ENCODE results near the gene LPP. TPM values are rescaled to one million over a fixed set of nuclear protein-coding genes. Genes with fewer than 3 reads are reported as not detected.

Gene LPP
- total RNA-seq, 1 experiment from 2014 or later = 20.4 TPM

GRCh38 chr3:188227442-188227841 lies 73.5 kb downstream of the LPP start:
- ChIA-PET CTCF (no interaction called here), POLR2A (ENCODE audit: unreplicated experiment) (no interaction called here)
- Histone ChIP-seq H3K4me1 (ENCODE audit: insufficient read depth, low read length) (peaks cover 35% of the 10 kb centered on the region), H3K4me2 (ENCODE audit: low read length) (no peak overlapping the region), H3K9me3 (ENCODE audit: low read length) (no peaks in the 10 kb centered on the region), H4K20me1 (ENCODE audit: low read length) (no peaks in the 10 kb centered on the region), H3F3A (ENCODE audit: low read length, unreplicated experiment) (no peaks in the 10 kb centered on the region), H3K4me3 (ENCODE audit: low read length) (no peak overlapping the region), H3K27ac (ENCODE audit: low read length) (no peak overlapping the region), H3K79me2 (ENCODE audit: low read length) (peaks cover 15% of the 10 kb centered on the region; the same call in 1 of the 2 replicates), H2AFZ (ENCODE audit: low read length) (no peak overlapping the region), H3K27me3 (ENCODE audit: low read length) (no peaks in the 10 kb centered on the region), H3K36me3 (ENCODE audit: low read depth, low read length) (no peaks in the 10 kb centered on the region), H3K9ac (ENCODE audit: low read length) (no peak overlapping the region), H3K9me2 (replicated peaks; ENCODE audit: low read length) (no peaks in the 10 kb centered on the region)
- DNase-seq (no peak), ATAC-seq (no peak)
- no TSS peak for BruUV-seq (replicated peaks)
- no peak for TF ChIP-seq EZH2phosphoT487 (IDR thresholded peaks at IDR 0.05; ENCODE audit: borderline replicate concordance, low read length)
- no peak for TF ChIP-seq EZH2 (IDR thresholded peaks at IDR 0.05; ENCODE audit: low read length, unreplicated experiment)
- TF ChIP-seq CTCF (conservative IDR thresholded peaks at IDR 0.05; ENCODE audit: low read depth, low read length) = no peak
- intact Hi-C loops (cut with micrococcal nuclease) = loop anchor here (10.0 kb wide), 1 partner anchor 313 kb away; no protein-coding TSS in a partner anchor

DNA sequence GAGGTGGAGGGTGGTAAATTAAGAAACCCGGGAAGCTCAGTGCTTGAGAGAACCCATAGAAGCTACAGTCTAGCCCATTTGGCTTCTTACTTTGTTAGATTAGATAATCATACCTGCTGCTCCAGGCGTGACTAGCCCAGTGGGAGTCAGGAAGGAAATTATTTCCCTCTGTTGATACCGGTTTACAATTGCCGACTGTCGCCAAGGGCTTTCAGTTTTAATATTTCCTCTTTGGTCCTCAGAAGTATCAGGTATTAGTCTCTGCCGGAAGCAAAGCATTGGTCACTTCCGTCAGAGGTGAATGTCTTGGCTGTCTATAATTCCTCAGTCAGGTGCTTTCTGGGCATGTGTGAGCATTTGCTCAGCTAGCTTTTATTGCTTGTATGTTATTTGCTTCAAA lies 75.2 kb downstream of the LPP start:
- Histone ChIP-seq H3K4me1 (ENCODE audit: insufficient read depth, low read length) (peaks cover 46% of the 10 kb centered on the region), H2AFZ (ENCODE audit: low read length) (no peak overlapping the region), H3K9ac (ENCODE audit: low read length) (peak overlapping the region; percentile 54), H3K9me3 (ENCODE audit: low read length) (no peaks in the 10 kb centered on the region), H3K79me2 (ENCODE audit: low read length) (peaks cover 21% of the 10 kb centered on the region; the same call in 1 of the 2 replicates), H3K27ac (ENCODE audit: low read length) (peak overlapping the region; percentile 83), H3K9me2 (replicated peaks; ENCODE audit: low read length) (no peaks in the 10 kb centered on the region), H3K27me3 (ENCODE audit: low read length) (no peaks in the 10 kb centered on the region), H3K4me3 (ENCODE audit: low read length) (peak overlapping the region; percentile 41), H3K4me2 (ENCODE audit: low read length) (peak overlapping the region; percentile 75), H3K36me3 (ENCODE audit: low read depth, low read length) (no peaks in the 10 kb centered on the region), H4K20me1 (ENCODE audit: low read length) (peaks cover 3% of the 10 kb centered on the region; the same call in 1 of the 2 replicates), H3F3A (ENCODE audit: low read length, unreplicated experiment) (no peaks in the 10 kb centered on the region)
- peak; percentile 89 for DNase-seq
- TF ChIP-seq EZH2 (IDR thresholded peaks at IDR 0.05; ENCODE audit: low read length, unreplicated experiment) (no peak), CTCF (conservative IDR thresholded peaks at IDR 0.05; ENCODE audit: low read depth, low read length) (no peak)
- ATAC-seq = peak; percentile 75
- POLR2A ChIA-PET (ENCODE audit: unreplicated experiment) = interaction anchor here (0.5 to 0.7 kb wide), 4 partner anchors 444 to 965 kb away, joined by 3 to 4 read pairs (median 4); no protein-coding TSS in a partner anchor
- intact Hi-C loops (cut with micrococcal nuclease) = loop anchor here (1.0 to 10.0 kb wide), 5 partner anchors 34 to 490 kb away; partner anchors contain the start of gene BCL6
- CTCF ChIA-PET = no interaction called here
- BruUV-seq (replicated peaks) = no TSS peak

- no peaks in the 10 kb centered on the region for H3K27me3 ChIP-seq (ENCODE audit: low read length)
- no peak overlapping the region for H3K4me3 ChIP-seq (ENCODE audit: low read length)
- no peak overlapping the region for H2AFZ ChIP-seq (ENCODE audit: low read length)
- H3F3A ChIP-seq (ENCODE audit: low read length, unreplicated experiment) = no peaks in the 10 kb centered on the region
- POLR2A ChIA-PET (ENCODE audit: unreplicated experiment) = interaction anchor here (0.6 kb wide), 2 partner anchors 484 to 724 kb away, joined by 4 read pairs; no protein-coding TSS in a partner anchor
- intact Hi-C loops (cut with micrococcal nuclease) = loop anchor here (1.0 to 10.0 kb wide), 5 partner anchors 34 to 490 kb away; partner anchors contain the start of gene BCL6
- H3K9me3 ChIP-seq (ENCODE audit: low read length) = no peaks in the 10 kb centered on the region
- no peak for TF ChIP-seq EZH2 (IDR thresholded peaks at IDR 0.05; ENCODE audit: low read length, unreplicated experiment)
- TF ChIP-seq CTCF (conservative IDR thresholded peaks at IDR 0.05; ENCODE audit: low read depth, low read length) = no peak
- no peak for TF ChIP-seq EZH2phosphoT487 (IDR thresholded peaks at IDR 0.05; ENCODE audit: borderline replicate concordance, low read length)
- peaks cover 46% of the 10 kb centered on the region for H3K4me1 ChIP-seq (ENCODE audit: insufficient read depth, low read length)
- H3K79me2 ChIP-seq (ENCODE audit: low read length) = peaks cover 27% of the 10 kb centered on the region; the same call in 1 of the 2 replicates
- CTCF ChIA-PET = no interaction called here
- H3K4me2 ChIP-seq (ENCODE audit: low read length) = peak overlapping the region; percentile 75
- H3K9ac ChIP-seq (ENCODE audit: low read length) = peak overlapping the region; percentile 14; the same call in 1 of the 2 replicates
- H3K36me3 ChIP-seq (ENCODE audit: low read depth, low read length) = no peaks in the 10 kb centered on the region
- H4K20me1 ChIP-seq (ENCODE audit: low read length) = peaks cover 3% of the 10 kb centered on the region; the same call in 1 of the 2 replicates
- H3K27ac ChIP-seq (ENCODE audit: low read length) = peak overlapping the region; percentile 83
- no peaks in the 10 kb centered on the region for H3K9me2 ChIP-seq (replicated peaks; ENCODE audit: low read length)
- ATAC-seq = peak; percentile 1; the same call in 1 of the 2 replicates
- TSS peak; percentile 58 for BruUV-seq (replicated peaks)
- no peak for DNase-seq
Observed at GRCh38 chr3:188229726-188230125, 75.8 kb downstream of the LPP start.

Measured in PC-3 (cell line).